Rectal smooth muscle tissue (tissue), 1 donor: ENCODE results near the gene ZDHHC17.

Experiments
- H3K27ac ChIP-seq: one replicate; pipeline ENCODE4 v1.7.0; 2013; ENCODE audit warnings: low read depth, low read length, inconsistent platforms
- H3K27me3 ChIP-seq: one replicate; pipeline ENCODE4 v1.7.0; 2013; ENCODE audit warnings: low read length; ENCODE audit not compliant: control insufficient read depth, insufficient read depth
- H3K36me3 ChIP-seq: one replicate; pipeline ENCODE4 v1.7.0; 2013; ENCODE audit warnings: low read length; ENCODE audit not compliant: control insufficient read depth, insufficient read depth
- H3K4me1 ChIP-seq: one replicate; pipeline ENCODE4 v1.7.0; 2013; ENCODE audit warnings: low read length; ENCODE audit not compliant: control insufficient read depth, insufficient read depth
- H3K4me3 ChIP-seq: one replicate; pipeline ENCODE4 v1.7.0; 2013; ENCODE audit warnings: low read length
- H3K9ac ChIP-seq: one replicate; pipeline ENCODE4 v1.7.0; 2013; ENCODE audit warnings: low read length

The ZDHHC17 gene

GRCh38 chr12:76890151-76891143 lies 126.5 kb downstream of the ZDHHC17 start:
- Histone ChIP-seq H3K4me1 (no peaks in the 10 kb centered on the region), H3K27me3 (no peaks in the 10 kb centered on the region), H3K27ac (no peak overlapping the region), H3K36me3 (no peaks in the 10 kb centered on the region), H3K9ac (no peak overlapping the region), H3K4me3 (no peak overlapping the region)

GRCh38 chr12:76891609-76892008 lies 127.7 kb downstream of the ZDHHC17 start:
- Histone ChIP-seq H3K4me3 (no peak overlapping the region), H3K36me3 (no peaks in the 10 kb centered on the region), H3K27me3 (no peaks in the 10 kb centered on the region), H3K4me1 (no peaks in the 10 kb centered on the region), H3K9ac (no peak overlapping the region), H3K27ac (no peak overlapping the region)

DNA sequence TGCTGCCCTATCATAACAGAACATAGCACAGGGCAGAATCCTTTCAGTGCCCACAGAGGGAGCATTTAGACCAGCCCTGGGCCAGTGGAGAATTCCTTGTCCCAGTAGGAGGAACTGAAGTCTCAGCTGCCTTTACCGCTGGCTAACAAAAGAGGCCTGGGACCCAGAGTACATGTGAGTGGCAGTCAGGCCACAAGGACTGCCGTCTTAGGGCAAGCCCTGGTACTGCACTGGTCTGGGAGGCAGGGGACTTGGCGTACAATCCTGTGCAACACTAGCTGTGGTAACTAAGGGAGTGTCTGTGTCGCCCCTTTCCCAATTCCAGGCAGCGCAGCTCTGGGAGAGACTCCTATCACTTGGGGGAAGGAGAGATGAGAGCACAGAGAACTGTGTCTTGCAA lies 131.9 kb downstream of the ZDHHC17 start:
- no peaks in the 10 kb centered on the region for H3K27me3 ChIP-seq
- no peak overlapping the region for H3K9ac ChIP-seq
- no peaks in the 10 kb centered on the region for H3K36me3 ChIP-seq
- H3K4me1 ChIP-seq = no peaks in the 10 kb centered on the region
- H3K4me3 ChIP-seq = no peak overlapping the region
- no peak overlapping the region for H3K27ac ChIP-seq

DNA sequence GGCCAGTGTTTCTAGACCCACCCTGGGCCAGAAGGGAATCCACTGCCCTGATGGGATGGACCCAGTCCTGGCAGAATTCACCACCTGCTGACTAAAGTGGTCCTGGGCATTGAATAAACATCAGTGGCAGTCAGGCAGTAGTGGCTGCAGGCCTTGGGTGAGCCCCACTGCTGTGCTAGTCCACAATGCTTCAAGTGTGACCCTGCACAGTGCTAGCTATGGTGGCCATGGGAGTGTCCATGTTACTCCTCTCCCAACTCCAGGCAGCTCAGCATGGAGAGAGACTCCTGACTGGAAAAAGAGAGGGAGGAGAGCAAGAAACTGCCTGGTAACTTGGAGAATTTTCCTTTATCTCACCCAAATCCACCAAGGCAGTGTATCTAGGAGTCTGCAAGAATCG lies 132.4 kb downstream of the ZDHHC17 start:
- H3K4me1 ChIP-seq = no peaks in the 10 kb centered on the region
- no peak overlapping the region for H3K27ac ChIP-seq
- no peaks in the 10 kb centered on the region for H3K27me3 ChIP-seq
- no peak overlapping the region for H3K4me3 ChIP-seq
- no peaks in the 10 kb centered on the region for H3K36me3 ChIP-seq
- no peak overlapping the region for H3K9ac ChIP-seq

DNA sequence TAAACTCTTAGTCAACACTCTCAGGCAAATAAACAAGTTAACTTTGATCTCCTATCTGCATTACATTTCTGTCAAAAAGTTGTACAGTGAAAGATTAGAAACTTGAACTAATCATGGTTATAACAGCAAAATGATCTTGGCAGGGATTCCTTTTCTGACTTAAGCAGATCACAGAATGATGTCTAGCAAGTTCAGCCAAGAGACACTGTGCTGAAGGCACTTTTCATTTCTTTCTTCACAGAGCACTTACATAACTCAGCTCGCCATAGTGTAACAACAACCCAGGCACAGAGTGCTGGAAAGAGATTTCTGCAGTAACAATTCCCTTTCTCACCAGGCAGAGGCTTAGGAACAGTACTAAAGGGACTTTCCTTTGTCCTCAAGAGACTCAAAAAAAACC lies 134.5 kb downstream of the ZDHHC17 start:
- H3K27ac ChIP-seq = no peak overlapping the region
- H3K9ac ChIP-seq = no peak overlapping the region
- H3K36me3 ChIP-seq = no peaks in the 10 kb centered on the region

DNA sequence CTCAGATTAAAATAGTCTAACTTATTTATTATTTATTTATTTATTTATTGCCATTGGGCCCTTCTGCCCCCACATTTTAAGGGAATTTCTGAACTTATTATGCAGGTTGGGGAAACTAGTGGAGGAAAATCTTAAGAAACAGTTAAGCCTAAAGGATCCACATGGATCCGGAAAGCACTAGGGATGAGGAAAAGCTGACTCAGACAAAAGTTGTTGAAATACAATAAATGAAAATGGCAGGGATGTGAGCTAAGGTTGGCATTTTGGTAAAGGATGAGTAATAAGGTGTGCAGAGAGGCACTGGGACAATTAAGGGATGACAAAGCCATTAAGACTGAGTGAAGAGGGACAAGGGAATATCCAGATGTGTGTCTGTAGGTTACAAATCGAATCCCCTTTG lies 135.6 kb downstream of the ZDHHC17 start:
- Histone ChIP-seq H3K4me3 (no peak overlapping the region), H3K4me1 (no peaks in the 10 kb centered on the region), H3K27me3 (no peaks in the 10 kb centered on the region), H3K36me3 (no peaks in the 10 kb centered on the region), H3K9ac (no peak overlapping the region), H3K27ac (no peak overlapping the region)

More for the DNA sequence above, 134.5 kb downstream of the ZDHHC17 start:
- H3K4me1 ChIP-seq = no peaks in the 10 kb centered on the region
- H3K27me3 ChIP-seq = no peaks in the 10 kb centered on the region
- H3K4me3 ChIP-seq = no peak overlapping the region

DNA sequence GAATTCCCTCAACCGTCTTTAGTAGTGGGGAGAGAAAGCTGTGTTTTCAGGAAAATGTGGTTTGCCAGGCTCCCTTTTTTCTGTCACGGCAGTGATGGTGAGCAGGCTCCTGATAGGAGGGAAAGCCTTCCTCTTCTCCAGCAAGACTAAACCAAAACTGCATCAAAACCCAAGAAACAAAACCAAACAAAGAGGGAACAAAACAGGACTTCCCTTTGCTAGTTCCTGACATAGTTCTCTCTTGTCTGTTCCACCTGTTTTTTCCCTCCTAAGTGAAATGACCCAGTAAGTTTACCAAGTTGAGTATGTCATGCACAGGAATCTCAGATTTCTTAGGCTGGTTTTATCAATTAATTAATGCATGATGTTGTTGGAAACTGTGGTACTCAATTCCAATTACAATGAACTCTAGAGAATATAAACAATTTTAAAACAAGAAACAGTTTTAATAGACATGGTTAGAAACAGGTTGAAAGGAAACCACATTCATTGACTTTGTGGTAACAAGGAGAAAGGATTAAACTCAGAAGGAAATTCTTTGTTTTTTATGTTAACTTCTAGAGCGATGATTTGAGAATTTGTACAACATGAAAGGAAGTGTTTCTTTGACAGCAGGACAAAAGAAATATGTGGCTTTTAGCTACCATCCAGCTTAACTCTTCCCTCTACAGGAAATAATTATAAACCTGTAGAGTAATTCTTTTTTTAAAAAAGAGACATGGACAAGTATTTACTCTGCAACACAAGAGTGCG lies 137.9 kb downstream of the ZDHHC17 start:
- Histone ChIP-seq H3K4me1 (no peaks in the 10 kb centered on the region), H3K4me3 (no peak overlapping the region), H3K9ac (no peak overlapping the region), H3K36me3 (no peaks in the 10 kb centered on the region), H3K27me3 (no peaks in the 10 kb centered on the region), H3K27ac (no peak overlapping the region)
